RCC 7860 (cell line): ENCODE data around the gene DOCK6.

Source experiments
- DNase-seq: peaks from one replicate; pipeline ENCODE4 v3.0.0-alpha.2; 2015; ENCODE audit warnings: low spot score
- FAIRE-seq: peaks from 2 replicates; lab custom pipeline; 2012; peaks lifted over from hg19 to GRCh38; lab: Jason Lieb, UNC

Gene DOCK6

DNA sequence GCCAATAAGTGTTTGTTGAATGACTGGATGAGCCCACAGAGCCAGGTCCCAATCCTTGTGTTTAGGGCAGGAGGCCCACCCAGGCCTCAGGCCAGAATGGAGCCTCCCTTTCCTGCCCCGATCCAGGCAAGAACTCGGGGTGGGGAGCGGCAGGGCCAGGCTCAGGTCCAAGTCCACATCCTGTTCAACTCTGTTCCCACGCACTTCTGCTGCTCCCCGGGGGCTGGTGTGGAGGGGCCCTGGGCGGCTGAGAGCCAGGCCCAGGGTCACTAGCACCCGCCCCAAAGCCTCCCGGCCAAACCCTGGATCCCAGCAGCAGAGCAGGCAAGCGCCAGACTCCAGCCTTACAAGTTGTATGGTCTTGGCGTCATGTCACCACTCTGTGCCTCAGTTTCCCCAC lies 14.9 kb downstream of the DOCK6 start:
- no peak for FAIRE-seq
- no peak for DNase-seq

- DNase-seq (no peak), FAIRE-seq (no peak)
Measured at GRCh38 chr19:11246941-11247340, 15.4 kb downstream of the DOCK6 start.

DNA sequence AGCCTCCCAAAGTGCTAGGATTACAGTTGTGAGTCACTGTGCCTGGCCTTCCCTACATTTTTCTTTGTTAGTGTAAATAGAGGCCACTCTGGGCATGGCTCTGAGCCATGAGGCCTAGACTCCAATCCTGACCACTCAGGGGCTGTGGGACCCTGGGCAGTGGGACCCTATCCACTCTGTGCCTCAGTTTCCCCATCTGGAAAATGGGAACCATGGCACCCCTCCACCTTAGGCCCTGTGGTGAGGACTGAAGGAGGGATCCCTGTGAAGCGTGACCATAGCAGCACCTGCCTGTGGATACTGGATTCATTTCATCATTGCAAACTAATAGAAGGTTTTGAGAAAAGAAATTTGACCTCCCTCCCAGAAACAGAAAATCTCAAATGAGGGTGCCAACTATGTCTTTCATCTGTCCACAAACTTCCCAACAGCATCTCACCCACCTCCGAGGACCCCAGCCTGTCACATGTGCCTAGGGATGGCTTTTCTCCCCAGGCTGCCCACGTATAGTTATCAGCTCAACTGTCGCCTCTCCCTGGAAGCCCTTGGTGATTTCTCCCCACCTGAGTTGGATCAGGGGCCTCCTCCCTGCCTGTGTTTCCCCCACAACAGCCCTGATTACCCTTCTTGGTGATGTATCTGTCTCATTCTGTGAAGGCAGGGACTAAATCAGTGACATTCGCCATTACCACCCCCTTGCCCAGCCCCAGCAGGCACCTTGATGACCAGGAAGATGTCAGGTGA lies 17.3 kb downstream of the DOCK6 start:
- FAIRE-seq = no peak
- no peak for DNase-seq

- no peak for FAIRE-seq
- DNase-seq = no peak
Measured at GRCh38 chr19:11243798-11244169, 18.5 kb downstream of the DOCK6 start.

DNA sequence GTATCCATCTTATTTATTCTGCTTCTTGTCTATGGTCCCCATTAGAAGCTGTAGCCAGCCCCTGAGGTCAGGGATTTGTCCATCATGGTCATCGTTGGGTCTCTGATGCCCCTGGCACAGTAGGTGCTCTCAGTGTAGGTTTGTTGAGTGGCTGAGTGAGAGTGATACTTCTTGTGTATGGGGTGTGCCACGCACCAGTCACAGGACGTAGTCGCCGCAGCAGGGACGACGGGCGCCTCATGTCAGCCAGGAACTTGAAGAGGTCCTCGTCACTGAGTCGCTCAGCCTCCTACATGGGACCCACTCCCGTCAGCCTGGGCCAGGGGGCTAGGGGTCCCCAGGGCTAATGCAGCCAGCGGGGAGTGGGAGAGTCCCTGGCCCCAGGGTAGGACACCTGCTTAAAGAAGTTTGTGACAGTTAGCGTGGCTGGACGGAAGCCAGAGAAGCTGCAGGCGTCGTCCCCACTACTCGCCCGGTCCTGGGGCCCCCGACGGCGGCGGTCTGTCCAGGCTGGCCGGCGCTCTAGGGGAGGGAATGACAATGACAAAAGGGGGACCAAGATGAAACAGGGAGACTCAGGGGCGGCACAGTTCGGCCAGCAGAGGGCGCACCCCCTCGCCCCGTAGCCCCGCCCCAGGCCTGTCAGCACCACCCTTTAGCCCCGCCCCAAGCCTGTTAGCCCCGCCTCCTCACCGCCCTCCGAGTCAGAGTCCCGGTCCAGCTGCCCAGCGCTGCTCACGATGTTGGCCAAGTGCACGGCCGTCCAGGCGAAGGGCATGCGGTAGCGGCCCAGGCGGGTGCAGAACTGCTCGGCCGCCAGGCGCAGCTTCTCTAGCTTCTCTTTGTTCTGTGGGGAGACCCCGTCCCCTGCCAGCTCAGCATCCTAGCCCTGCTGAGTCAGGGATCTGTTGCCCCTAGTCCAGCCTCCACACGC lies 19.2 kb downstream of the DOCK6 start:
- DNase-seq (peak; percentile 53), FAIRE-seq (no peak)

DNA sequence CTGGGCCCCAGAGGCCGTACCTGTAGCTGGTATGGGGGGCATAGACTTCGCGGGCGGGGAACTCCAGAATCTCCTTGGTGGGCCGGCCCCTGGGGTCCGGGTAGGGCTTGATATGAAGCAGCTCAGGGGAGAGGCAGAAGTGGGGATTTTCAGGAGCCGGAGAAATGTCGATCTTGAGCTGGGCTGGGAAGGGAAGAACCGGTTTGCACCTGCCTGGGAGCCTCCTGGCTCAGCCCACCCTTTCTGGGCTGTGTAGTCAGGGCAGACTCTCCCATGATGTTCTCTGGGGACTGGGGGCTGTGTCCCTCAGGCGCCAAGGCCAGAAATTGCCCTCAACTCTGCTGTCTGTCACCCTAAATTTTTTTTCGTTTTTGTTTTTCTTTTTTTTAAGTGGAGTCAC lies 20.3 kb downstream of the DOCK6 start:
- FAIRE-seq (no peak), DNase-seq (no peak)

GRCh38 chr19:11240008-11240444 lies 22.3 kb downstream of the DOCK6 start:
- FAIRE-seq (no peak), DNase-seq (no peak)

DNA sequence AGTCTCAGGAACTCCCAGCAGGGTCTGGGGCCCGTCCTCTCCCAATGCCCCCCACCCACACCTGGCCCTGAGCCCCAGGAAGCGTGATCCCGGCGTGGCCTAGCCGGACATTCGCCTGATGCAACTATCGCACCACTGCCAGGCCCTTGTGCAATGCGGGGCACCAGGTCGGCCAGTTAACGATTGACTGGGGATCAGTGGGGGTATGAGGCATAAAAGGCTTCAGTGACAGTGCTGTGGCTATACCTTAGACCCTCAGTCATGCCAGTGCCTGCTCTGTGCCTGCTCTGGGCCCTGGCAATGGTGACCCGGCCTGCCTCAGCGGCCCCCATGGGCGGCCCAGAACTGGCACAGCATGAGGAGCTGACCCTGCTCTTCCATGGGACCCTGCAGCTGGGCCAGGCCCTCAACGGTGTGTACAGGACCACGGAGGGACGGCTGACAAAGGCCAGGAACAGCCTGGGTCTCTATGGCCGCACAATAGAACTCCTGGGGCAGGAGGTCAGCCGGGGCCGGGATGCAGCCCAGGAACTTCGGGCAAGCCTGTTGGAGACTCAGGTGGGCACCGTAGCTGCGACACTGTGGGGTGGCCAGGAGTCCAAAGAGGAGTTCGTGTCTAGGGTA lies 22.8 kb downstream of the DOCK6 start, which contains the start of gene ANGPTL8:
Gene ANGPTL8 (plus strand): TSS at position 243 of the 624 bp plus-strand sequence. CDS start 19 bp downstream, at position 262.
- FAIRE-seq (no peak), DNase-seq (no peak)

- no peak for FAIRE-seq
- no peak for DNase-seq
Measured at GRCh38 chr19:11238781-11239376, 23.4 kb downstream of the DOCK6 start.

GRCh38 chr19:11238041-11238440 lies 24.3 kb downstream of the DOCK6 start:
- no peak for FAIRE-seq
- DNase-seq = no peak

GRCh38 chr19:11237321-11237720 lies 25.0 kb downstream of the DOCK6 start:
- DNase-seq (no peak), FAIRE-seq (no peak)

DNA sequence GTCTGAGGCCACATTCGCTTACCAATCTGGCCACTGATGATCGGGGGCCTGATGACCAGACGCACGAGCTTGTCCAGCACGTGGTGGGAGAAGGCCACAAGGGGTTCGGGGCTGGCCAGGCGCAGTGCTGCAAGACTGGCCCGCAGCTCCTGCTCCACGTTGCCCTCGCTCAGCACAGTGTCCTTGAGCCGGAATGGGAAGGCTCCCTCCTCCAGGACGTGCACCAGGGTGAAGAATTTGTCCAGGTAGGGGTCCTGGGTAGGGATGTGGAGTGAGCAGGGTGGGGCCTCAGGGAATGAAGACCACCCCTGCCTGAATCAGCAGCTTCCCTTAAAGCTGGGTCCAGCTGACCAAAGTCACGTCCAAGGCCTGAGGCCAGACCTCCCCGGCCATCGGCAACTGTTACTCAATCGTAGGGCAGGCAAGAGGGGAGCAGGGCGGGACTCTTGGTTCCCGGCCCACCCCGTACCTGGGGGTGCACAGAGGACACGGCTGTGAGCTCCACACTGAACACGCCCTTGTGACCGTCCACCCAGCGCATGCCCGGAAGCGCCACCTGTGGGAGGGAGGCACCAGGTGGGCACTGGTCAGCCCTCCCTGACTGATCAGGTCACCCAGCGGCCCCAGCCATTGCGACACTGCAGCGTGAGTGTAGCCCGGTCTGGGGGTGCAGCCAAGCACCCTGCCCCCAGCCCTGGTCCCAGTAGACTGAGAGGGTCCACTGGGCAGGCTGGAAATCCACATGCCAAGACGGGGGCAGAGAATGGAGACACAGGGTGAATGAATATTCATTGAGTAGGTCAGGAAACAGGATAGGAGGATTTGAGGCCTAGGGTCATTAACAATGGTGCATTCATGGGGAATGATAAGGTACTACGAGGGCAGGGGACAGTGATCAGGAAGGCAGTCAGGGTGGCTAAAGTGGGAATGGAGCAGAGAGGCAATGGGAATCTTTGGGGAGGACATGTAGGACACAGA lies 25.7 kb downstream of the DOCK6 start:
- no peak for FAIRE-seq
- DNase-seq = no peak

DNA sequence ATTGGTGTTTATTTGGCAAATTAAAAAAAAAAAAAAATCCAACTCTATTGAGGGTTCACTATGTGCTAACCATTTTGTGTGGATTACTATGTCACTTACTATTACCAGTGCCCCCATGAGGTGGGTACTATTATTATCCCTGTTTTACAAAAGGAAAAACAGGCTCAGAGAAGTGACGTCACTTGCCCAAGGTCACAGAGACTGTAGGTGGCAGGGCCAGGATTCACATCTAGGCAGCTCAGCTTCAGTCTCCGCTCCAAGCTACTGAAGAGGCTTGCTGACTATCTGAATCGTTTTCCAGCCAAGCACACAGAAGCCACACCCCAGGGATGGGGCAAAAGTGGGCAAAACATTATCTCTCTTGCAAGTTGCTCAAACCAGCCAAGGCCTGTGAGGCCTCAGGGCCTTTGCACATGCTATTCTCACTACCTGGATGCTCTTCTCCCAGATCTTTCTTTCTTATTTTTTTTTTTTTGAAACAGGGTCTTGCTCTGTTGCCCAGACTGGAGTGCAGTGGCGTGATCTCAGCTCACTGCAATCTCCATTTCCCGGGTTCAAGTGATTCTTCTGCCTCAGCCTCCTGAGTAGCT lies 27.7 kb downstream of the DOCK6 start:
- no peak for DNase-seq
- FAIRE-seq = no peak

DNA sequence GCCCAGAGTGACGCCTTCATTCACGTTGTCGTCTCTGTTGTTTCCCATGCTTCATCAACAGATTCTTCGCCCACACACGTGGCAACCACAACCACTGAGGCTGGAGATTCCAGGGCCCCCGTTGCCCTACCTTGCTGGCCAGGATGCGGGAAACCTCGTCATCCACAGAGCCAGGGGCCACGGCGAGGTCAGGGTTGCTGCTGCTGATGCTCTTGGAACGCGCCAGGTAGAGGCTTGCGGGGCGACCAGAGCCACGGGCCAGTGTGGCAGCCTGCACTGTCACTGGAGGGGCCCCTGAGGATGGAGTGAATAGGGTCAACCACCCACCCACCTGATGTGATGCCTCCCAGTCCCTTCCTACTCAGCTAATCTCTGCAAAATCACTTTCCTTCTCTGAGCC lies 29.3 kb downstream of the DOCK6 start:
- FAIRE-seq (no peak), DNase-seq (no peak)

DNA sequence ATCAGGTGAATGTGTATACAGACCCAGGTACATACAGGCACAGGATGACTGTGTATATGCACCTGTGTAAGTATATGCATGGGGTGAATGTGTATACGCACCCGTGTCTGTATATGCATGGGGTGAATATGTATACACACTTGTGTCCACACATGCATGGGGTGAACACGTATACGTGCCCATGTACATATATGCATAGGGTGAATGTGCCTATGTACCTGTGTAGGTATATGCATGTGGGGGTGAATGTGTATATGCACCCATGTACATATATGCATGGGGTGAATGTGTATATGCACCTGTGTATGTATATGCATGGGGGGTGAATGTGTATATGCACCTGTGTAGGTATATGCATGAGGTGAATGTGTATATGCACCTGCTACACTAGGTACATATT lies 29.8 kb downstream of the DOCK6 start:
- DNase-seq (no peak), FAIRE-seq (no peak)

DNA sequence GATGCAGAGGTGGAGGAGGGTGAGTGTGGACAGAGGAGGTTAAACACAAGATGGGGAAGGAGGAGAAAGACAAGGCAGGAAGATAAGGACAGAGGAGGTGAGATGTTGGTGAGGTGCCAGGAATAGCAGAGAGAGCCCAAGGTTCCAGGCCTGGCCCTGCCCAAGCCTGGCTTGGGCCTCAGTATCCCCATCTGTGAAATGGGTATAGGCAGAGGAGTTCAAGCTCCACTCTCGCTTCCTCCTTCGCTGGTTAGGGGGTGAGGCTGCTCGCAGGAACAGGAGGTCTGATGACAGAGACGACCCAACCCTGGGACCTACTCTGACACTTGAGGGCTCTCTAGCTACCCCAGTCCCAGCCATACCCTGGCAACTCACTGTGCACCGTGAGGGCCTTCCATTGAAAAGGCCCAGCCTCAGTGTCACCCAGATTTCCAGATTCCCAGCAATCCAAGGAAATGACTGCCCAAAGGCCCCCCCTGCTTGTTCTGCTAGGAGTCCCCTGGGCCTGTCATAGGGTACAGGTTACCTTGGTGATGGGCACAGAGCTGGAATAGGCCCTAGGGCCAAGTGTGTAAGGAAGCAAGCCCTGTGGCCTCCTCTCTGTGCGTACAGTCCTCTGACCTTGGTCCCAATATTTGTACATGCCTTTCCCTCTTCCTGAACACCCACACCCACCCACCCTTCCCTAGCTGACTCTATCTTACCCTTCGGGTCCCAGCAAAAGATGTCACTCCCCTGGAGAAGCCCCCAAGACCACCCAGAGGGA lies 31.5 kb downstream of the DOCK6 start:
- DNase-seq (no peak), FAIRE-seq (no peak)

- DNase-seq (no peak), FAIRE-seq (no peak)
Measured at GRCh38 chr19:11227195-11227886, 35.0 kb downstream of the DOCK6 start.

GRCh38 chr19:11226716-11227166 lies 35.6 kb downstream of the DOCK6 start:
- no peak for DNase-seq
- FAIRE-seq = no peak
